Hepatocyte (in vitro differentiated cells): ENCODE results near the gene TPX2. TPM values are rescaled to one million over a fixed set of nuclear protein-coding genes. Genes with fewer than 3 reads are reported as not detected.

Experiments
- DNase-seq: peaks from one replicate; pipeline ENCODE4 v3.0.0-alpha.2; 2016; ENCODE audit warnings: low spot score
- H2AFZ ChIP-seq: fragments of 200-600 bp; sonication (generic); 2 replicates; pipeline ENCODE4 v1.6.0; 2016; ENCODE audit warnings: antibody characterized with exemption, mild to moderate bottlenecking
- H3K27ac ChIP-seq: fragments of 200-600 bp; sonication (generic); 2 replicates; pipeline ENCODE4 v1.5.1; 2016; ENCODE audit warnings: mild to moderate bottlenecking
- H3K27me3 ChIP-seq: fragments of 200-600 bp; sonication (generic); 2 replicates; pipeline ENCODE4 v1.6.1; 2016
- H3K36me3 ChIP-seq: fragments of 200-600 bp; sonication (generic); replicated peaks from 2 replicates; pipeline ENCODE4 v1.5.1; 2016; ENCODE audit warnings: low read depth; ENCODE audit not compliant: insufficient read depth
- H3K4me1 ChIP-seq: fragments of 200-600 bp; sonication (generic); 2 replicates; pipeline ENCODE4 v1.5.1; 2016; ENCODE audit warnings: mild to moderate bottlenecking, moderate library complexity; ENCODE audit not compliant: insufficient read depth
- H3K4me2 ChIP-seq: fragments of 200-600 bp; sonication (generic); 2 replicates; pipeline ENCODE4 v1.6.0; 2016
- H3K4me3 ChIP-seq: fragments of 200-600 bp; sonication (generic); 2 replicates; pipeline ENCODE4 v1.5.1; 2016; ENCODE audit warnings: mild to moderate bottlenecking
- H3K79me2 ChIP-seq: fragments of 200-600 bp; sonication (generic); 2 replicates; pipeline ENCODE4 v1.6.0; 2017; ENCODE audit warnings: mild to moderate bottlenecking
- H3K9me2 ChIP-seq: fragments of 200-600 bp; sonication (generic); replicated peaks from 2 replicates; pipeline ENCODE4 v1.6.0; 2017; ENCODE audit warnings: mild to moderate bottlenecking; ENCODE audit not compliant: insufficient read depth
- H3K9me3 ChIP-seq: fragments of 200-600 bp; sonication (generic); 2 replicates; pipeline ENCODE4 v1.5.1; 2016; ENCODE audit warnings: low read depth, mild to moderate bottlenecking
- H4K20me1 ChIP-seq: fragments of 200-600 bp; sonication (generic); 2 replicates; pipeline ENCODE4 v1.6.0; 2016; ENCODE audit warnings: mild to moderate bottlenecking; ENCODE audit not compliant: insufficient read depth, poor library complexity, severe bottlenecking
- CTCF ChIP-seq: fragments of 200-600 bp; sonication (generic); IDR thresholded peaks from 2 replicates; pipeline ENCODE4 v1.5.1; 2016; ENCODE audit warnings: antibody characterized with exemption, mild to moderate bottlenecking; ENCODE audit not compliant: poor library complexity
- EZH2 ChIP-seq: fragments of 200-600 bp; sonication (generic); IDR thresholded peaks from 2 replicates; pipeline ENCODE4 v1.6.1; 2016; ENCODE audit warnings: antibody characterized with exemption, mild to moderate bottlenecking, borderline replicate concordance
- EZH2phosphoT487 ChIP-seq: fragments of 200-600 bp; sonication (generic); IDR thresholded peaks from one replicate; pipeline ENCODE4 v1.6.1; 2018; ENCODE audit warnings: antibody characterized with exemption, mild to moderate bottlenecking, low read depth, moderate library complexity; ENCODE audit not compliant: unreplicated experiment, severe bottlenecking
- WGBS: methylation state at CpG from one replicate; pipeline ENCODE4 v1.1.6; 2016; ENCODE audit warnings: low lambda C conversion rate; ENCODE audit errors: missing lambda C conversion rate; 5-methylcytosine and 5-hydroxymethylcytosine counted together
- polyA plus RNA-seq: library from polyadenylated mRNA; unstranded; fragments of >200 nt; fragmentation: Nextera tagmentation; extraction: Ambion mirVana; gene quantifications from 2 replicates; pipeline ENCODE4 v1.2.1, GENCODE V29; 2016
- total RNA-seq: library from RNA; depleted of rRNA; stranded (reverse); fragments of >200 nt; gene quantifications from 2 replicates; pipeline ENCODE4 v1.2.3, GENCODE V29; 2014

Gene TPX2
- total and polyA plus RNA-seq, 2 experiments from 2014 or later, result 16.3 to 23.9 TPM

- Histone ChIP-seq H4K20me1 (no peaks in the 10 kb centered on the region), H2AFZ (no peak overlapping the region), H3K4me1 (no peaks in the 10 kb centered on the region), H3K79me2 (no peaks in the 10 kb centered on the region), H3K4me2 (peak overlapping the region; percentile 64), H3K36me3 (no peaks in the 10 kb centered on the region), H3K4me3 (no peak overlapping the region), H3K9me3 (no peaks in the 10 kb centered on the region), H3K9me2 (no peaks in the 10 kb centered on the region), H3K27ac (no peak overlapping the region), H3K27me3 (no peaks in the 10 kb centered on the region)
- TF ChIP-seq CTCF, result peak; percentile 99
- no peak for TF ChIP-seq EZH2phosphoT487
- peak; percentile 87 for DNase-seq
- 16% methylated on average over 29 of the region's 29 CpGs for WGBS
These were observed 83.6 kb downstream of the TPX2 start for GRCh38 chr20:31822421-31823330.

GRCh38 chr20:31823360-31824124 is 84.5 kb downstream of the TPX2 start:
- TF ChIP-seq EZH2 (no peak), EZH2phosphoT487 (no peak), CTCF (no peak)
- Histone ChIP-seq H2AFZ (no peak overlapping the region), H3K4me3 (no peak overlapping the region), H4K20me1 (no peaks in the 10 kb centered on the region), H3K79me2 (no peaks in the 10 kb centered on the region), H3K4me1 (no peaks in the 10 kb centered on the region), H3K27me3 (no peaks in the 10 kb centered on the region), H3K36me3 (no peaks in the 10 kb centered on the region), H3K4me2 (no peak overlapping the region), H3K9me3 (no peaks in the 10 kb centered on the region), H3K27ac (no peak overlapping the region), H3K9me2 (no peaks in the 10 kb centered on the region)
- WGBS, result 77% methylated on average over 14 of the region's 14 CpGs
- DNase-seq, result no peak

GRCh38 chr20:31824125-31824485 is 85.0 kb downstream of the TPX2 start:
- no peak overlapping the region for H3K4me2 ChIP-seq

More at GRCh38 chr20:31824125-31824485, 85.0 kb downstream of the TPX2 start:
- WGBS, result 89% methylated on average over 4 of the region's 4 CpGs
- no peak for TF ChIP-seq CTCF
- no peak for DNase-seq
- no peaks in the 10 kb centered on the region for H3K36me3 ChIP-seq
- no peak overlapping the region for H2AFZ ChIP-seq
- no peaks in the 10 kb centered on the region for H4K20me1 ChIP-seq
- H3K9me3 ChIP-seq, result no peaks in the 10 kb centered on the region
- H3K27ac ChIP-seq, result no peak overlapping the region
- H3K27me3 ChIP-seq, result no peaks in the 10 kb centered on the region
- H3K9me2 ChIP-seq, result no peaks in the 10 kb centered on the region
- no peaks in the 10 kb centered on the region for H3K79me2 ChIP-seq
- H3K4me1 ChIP-seq, result no peaks in the 10 kb centered on the region
- no peak overlapping the region for H3K4me3 ChIP-seq
